ENCODE measurements around the gene PLA2G12B.

The PLA2G12B gene

GRCh38 chr10:72893136-72893798 is 61.3 kb downstream of the PLA2G12B start, which contains the start of gene OIT3:
Gene OIT3 (plus strand): TSS chr10:72893739. CDS start chr10:72893799, 60 bp downstream.
- H4K20me1 ChIP-seq (ENCODE audit: low read depth, low read length), result no peaks in the 10 kb centered on the region
- H3K9ac ChIP-seq (ENCODE audit: low read length), result no peak within 1 kb of the TSS
- no peaks in the 10 kb centered on the region for H3F3A ChIP-seq (ENCODE audit: insufficient read depth)
- H3K27me3 ChIP-seq (ENCODE audit: low read length), result no peaks in the 10 kb centered on the region
- H3K9me2 ChIP-seq (replicated peaks; ENCODE audit: insufficient read depth, low read length), result no peaks in the 10 kb centered on the region
- no peaks in the 10 kb centered on the region for H3K79me2 ChIP-seq (ENCODE audit: insufficient read depth, low read length)
- H2AFZ ChIP-seq (ENCODE audit: low read depth, low read length, severe bottlenecking), result no peak within 1 kb of the TSS
- H3K36me3 ChIP-seq (ENCODE audit: low read length), result no peaks in the 10 kb centered on the region
- TF ChIP-seq CTCF (IDR thresholded peaks at IDR 0.05; ENCODE audit: insufficient read depth, low read length, poor library complexity, severe bottlenecking) (no peak), EZH2phosphoT487 (conservative IDR thresholded peaks at IDR 0.05; ENCODE audit: low read length) (no peak)
- H3K9me3 ChIP-seq (ENCODE audit: insufficient read depth, low read length), result no peaks in the 10 kb centered on the region
- no peak within 1 kb of the TSS for H3K4me3 ChIP-seq (ENCODE audit: insufficient read depth, low read length, poor library complexity, severe bottlenecking)
- no peak within 1 kb of the TSS for H3K4me2 ChIP-seq (ENCODE audit: low read depth, low read length, poor library complexity, severe bottlenecking)
- no peak within 1 kb of the TSS for H3K27ac ChIP-seq (ENCODE audit: low read depth, low read length)

GRCh38 chr10:72890086-72890485 is 64.5 kb downstream of the PLA2G12B start:
- H3K9me2 ChIP-seq (replicated peaks; ENCODE audit: insufficient read depth, low read length), result no peaks in the 10 kb centered on the region
- H3K27me3 ChIP-seq (ENCODE audit: low read length), result no peaks in the 10 kb centered on the region
- no peak overlapping the region for H3K4me2 ChIP-seq (ENCODE audit: low read depth, low read length, poor library complexity, severe bottlenecking)
- no peaks in the 10 kb centered on the region for H3K9me3 ChIP-seq (ENCODE audit: insufficient read depth, low read length)
- no peaks in the 10 kb centered on the region for H4K20me1 ChIP-seq (ENCODE audit: low read depth, low read length)
- TF ChIP-seq CTCF (IDR thresholded peaks at IDR 0.05; ENCODE audit: insufficient read depth, low read length, poor library complexity, severe bottlenecking) (no peak), EZH2phosphoT487 (conservative IDR thresholded peaks at IDR 0.05; ENCODE audit: low read length) (no peak)
- H3F3A ChIP-seq (ENCODE audit: insufficient read depth), result no peaks in the 10 kb centered on the region
- H3K36me3 ChIP-seq (ENCODE audit: low read length), result no peaks in the 10 kb centered on the region
- H3K4me3 ChIP-seq (ENCODE audit: insufficient read depth, low read length, poor library complexity, severe bottlenecking), result no peak overlapping the region
- no peaks in the 10 kb centered on the region for H3K79me2 ChIP-seq (ENCODE audit: insufficient read depth, low read length)
- H2AFZ ChIP-seq (ENCODE audit: low read depth, low read length, severe bottlenecking), result no peak overlapping the region
- no peak overlapping the region for H3K9ac ChIP-seq (ENCODE audit: low read length)
- H3K27ac ChIP-seq (ENCODE audit: low read depth, low read length), result no peak overlapping the region

- Histone ChIP-seq H3K9ac (ENCODE audit: low read length) (no peak overlapping the region), H3K4me3 (ENCODE audit: insufficient read depth, low read length, poor library complexity, severe bottlenecking) (no peak overlapping the region), H3K27ac (ENCODE audit: low read depth, low read length) (no peak overlapping the region), H3K36me3 (ENCODE audit: low read length) (no peaks in the 10 kb centered on the region), H3K27me3 (ENCODE audit: low read length) (no peaks in the 10 kb centered on the region), H3K9me3 (ENCODE audit: insufficient read depth, low read length) (no peaks in the 10 kb centered on the region), H3K4me2 (ENCODE audit: low read depth, low read length, poor library complexity, severe bottlenecking) (no peak overlapping the region), H3F3A (ENCODE audit: insufficient read depth) (no peaks in the 10 kb centered on the region), H2AFZ (ENCODE audit: low read depth, low read length, severe bottlenecking) (no peak overlapping the region), H4K20me1 (ENCODE audit: low read depth, low read length) (no peaks in the 10 kb centered on the region), H3K9me2 (replicated peaks; ENCODE audit: insufficient read depth, low read length) (no peaks in the 10 kb centered on the region), H3K79me2 (ENCODE audit: insufficient read depth, low read length) (no peaks in the 10 kb centered on the region)
- TF ChIP-seq EZH2phosphoT487 (conservative IDR thresholded peaks at IDR 0.05; ENCODE audit: low read length) (no peak), CTCF (IDR thresholded peaks at IDR 0.05; ENCODE audit: insufficient read depth, low read length, poor library complexity, severe bottlenecking) (no peak)
Observed at GRCh38 chr10:72889391-72889831, 65.2 kb downstream of the PLA2G12B start.

All from SU-DHL-6 (cell line).